GM12873 (cell line): ENCODE data around the gene VSTM4.

ENCODE experiments used
- CTCF ChIP-seq: IDR thresholded peaks from 2 replicates; pipeline ENCODE4 v1.5.1; 2012; ENCODE audit warnings: low read depth, mild to moderate bottlenecking, moderate library complexity, low read length, control low read depth; ENCODE audit not compliant: insufficient read depth; ENCODE audit errors: missing control alignments

VSTM4 gene

GRCh38 chr10:49081547-49082275 lies 33.6 kb downstream of the VSTM4 start:
- no peak for TF ChIP-seq CTCF

- no peak for TF ChIP-seq CTCF
Measured at GRCh38 chr10:49080965-49081364, 34.4 kb downstream of the VSTM4 start.

GRCh38 chr10:49080071-49080470 lies 35.3 kb downstream of the VSTM4 start:
- no peak for TF ChIP-seq CTCF

GRCh38 chr10:49079499-49079898 lies 35.8 kb downstream of the VSTM4 start:
- no peak for TF ChIP-seq CTCF

- no peak for TF ChIP-seq CTCF
Measured at GRCh38 chr10:49079072-49079471, 36.2 kb downstream of the VSTM4 start.

- no peak for TF ChIP-seq CTCF
Measured at GRCh38 chr10:49078433-49078832, 36.9 kb downstream of the VSTM4 start.

GRCh38 chr10:49076741-49077521 lies 38.4 kb downstream of the VSTM4 start:
- TF ChIP-seq CTCF: no peak
